Measurements from ENCODE around the gene SINHCAF. TPM values are rescaled to one million over a fixed set of nuclear protein-coding genes. Genes with fewer than 3 reads are reported as not detected.

The SINHCAF gene
- total RNA-seq, 1 experiment from 2014 or later, result 68.8 TPM

DNA sequence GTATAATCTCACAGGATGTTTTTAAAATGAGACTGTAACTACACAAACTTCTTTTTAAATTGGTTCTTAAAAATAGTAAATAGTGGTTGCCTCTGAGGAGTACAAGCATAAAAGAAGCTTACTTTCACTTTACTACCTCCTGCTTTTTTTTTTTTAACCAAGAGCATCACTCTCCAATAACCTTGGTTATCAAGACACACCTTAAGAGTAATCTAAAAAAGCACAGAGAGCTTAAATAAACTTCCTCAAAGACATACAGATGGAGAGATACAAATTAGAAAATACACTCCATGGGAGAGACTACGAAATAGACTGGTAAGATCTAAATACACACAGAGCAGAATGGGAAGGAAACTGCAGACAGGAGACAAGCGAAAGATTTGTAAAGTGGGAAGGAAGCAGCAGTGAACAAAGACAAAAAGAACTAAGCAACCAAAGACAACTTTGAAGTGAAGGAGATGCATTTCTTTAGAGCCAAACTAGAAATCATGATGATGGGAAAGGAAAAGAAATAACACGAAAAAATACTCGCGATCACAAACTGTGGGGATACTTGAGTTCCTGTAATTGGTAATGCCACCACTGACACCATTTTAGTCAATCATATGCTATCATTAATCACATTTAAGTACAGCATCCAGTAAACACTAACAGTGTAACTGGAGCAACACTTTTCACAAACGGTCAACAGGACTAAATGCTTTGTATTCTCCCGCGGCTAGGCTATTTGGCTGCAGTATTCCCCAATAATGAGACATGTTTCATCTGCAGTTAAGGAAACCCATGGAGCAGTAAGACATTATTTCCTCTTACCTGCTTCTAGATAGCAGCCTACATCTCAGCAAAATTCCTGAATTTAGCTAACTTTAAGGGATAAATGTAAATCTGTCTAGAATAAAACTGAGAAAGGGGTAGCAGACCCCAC lies 8.2 kb downstream of the SINHCAF start:
- peaks cover 61% of the 10 kb centered on the region for H3K4me1 ChIP-seq (ENCODE audit: control insufficient read depth, insufficient read depth, low read length)
- BruUV-seq (replicated peaks), result no TSS peak
- intact Hi-C loops (cut with micrococcal nuclease; ENCODE audit: unreplicated experiment) (no loop called here), in situ Hi-C loops (cut with HindIII; ENCODE audit: low pct_unique_long_range_greater_than_20kb, low sequenced_read_pairs) (no loop called here)
- no peaks in the 10 kb centered on the region for H3K27me3 ChIP-seq (ENCODE audit: control insufficient read depth, insufficient read depth, low read length)
- ATAC-seq (peak; percentile 62), DNase-seq (ENCODE audit: low read depth, low spot score) (no peak)
- ChIA-PET CTCF (no interaction called here), POLR2A (no interaction called here)
- peak overlapping the region; percentile 47 to 48 for H3K4me3 ChIP-seq (ENCODE audit: low read depth in 2 of 2, low read length in 2 of 2)
- H3K36me3 ChIP-seq (ENCODE audit: control insufficient read depth, insufficient read depth, low read length), result no peaks in the 10 kb centered on the region
- TF ChIP-seq SIN3A (IDR thresholded peaks at IDR 0.05; ENCODE audit: borderline replicate concordance, insufficient read depth, low read depth, low read length), result no peak
- TF ChIP-seq, protein P1, sequence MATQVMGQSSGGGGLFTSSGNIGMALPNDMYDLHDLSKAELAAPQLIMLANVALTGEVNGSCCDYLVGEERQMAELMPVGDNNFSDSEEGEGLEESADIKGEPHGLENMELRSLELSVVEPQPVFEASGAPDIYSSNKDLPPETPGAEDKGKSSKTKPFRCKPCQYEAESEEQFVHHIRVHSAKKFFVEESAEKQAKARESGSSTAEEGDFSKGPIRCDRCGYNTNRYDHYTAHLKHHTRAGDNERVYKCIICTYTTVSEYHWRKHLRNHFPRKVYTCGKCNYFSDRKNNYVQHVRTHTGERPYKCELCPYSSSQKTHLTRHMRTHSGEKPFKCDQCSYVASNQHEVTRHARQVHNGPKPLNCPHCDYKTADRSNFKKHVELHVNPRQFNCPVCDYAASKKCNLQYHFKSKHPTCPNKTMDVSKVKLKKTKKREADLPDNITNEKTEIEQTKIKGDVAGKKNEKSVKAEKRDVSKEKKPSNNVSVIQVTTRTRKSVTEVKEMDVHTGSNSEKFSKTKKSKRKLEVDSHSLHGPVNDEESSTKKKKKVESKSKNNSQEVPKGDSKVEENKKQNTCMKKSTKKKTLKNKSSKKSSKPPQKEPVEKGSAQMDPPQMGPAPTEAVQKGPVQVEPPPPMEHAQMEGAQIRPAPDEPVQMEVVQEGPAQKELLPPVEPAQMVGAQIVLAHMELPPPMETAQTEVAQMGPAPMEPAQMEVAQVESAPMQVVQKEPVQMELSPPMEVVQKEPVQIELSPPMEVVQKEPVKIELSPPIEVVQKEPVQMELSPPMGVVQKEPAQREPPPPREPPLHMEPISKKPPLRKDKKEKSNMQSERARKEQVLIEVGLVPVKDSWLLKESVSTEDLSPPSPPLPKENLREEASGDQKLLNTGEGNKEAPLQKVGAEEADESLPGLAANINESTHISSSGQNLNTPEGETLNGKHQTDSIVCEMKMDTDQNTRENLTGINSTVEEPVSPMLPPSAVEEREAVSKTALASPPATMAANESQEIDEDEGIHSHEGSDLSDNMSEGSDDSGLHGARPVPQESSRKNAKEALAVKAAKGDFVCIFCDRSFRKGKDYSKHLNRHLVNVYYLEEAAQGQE (IDR thresholded peaks at IDR 0.05; ENCODE audit: insufficient read depth in 1 of 2, low read depth in 2 of 2, low read length in 1 of 2), result 0 out of 4 replicates have a peak, but pooled peaks of 1 of the 2 experiments have one; percentile 2
- H3K9me3 ChIP-seq (ENCODE audit: control insufficient read depth, insufficient read depth, low read depth, low read length), result no peaks in the 10 kb centered on the region
- peak overlapping the region; percentile 83 for H3K27ac ChIP-seq (ENCODE audit: low read length)

DNA sequence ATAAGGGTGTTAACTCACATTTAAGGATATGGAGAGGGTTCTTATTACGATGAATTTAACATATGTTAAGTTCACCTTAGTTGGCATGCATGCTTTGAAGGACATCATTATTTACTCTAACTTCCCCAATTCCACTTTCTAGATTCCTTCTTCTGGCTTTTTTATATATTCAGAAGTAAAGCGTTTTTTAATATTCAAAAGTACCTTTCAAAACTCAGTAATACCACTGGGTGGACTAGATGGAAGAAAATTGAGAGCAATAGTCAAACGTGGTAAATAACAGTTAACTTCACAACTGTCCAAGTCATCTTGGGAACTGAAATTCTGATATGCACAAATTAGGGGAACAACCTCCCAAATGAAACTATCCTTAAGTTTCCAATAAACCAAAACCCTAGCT lies 9.1 kb downstream of the SINHCAF start:
- DNase-seq (ENCODE audit: low read depth, low spot score), result no peak
- intact Hi-C loops (cut with micrococcal nuclease; ENCODE audit: unreplicated experiment) (no loop called here), in situ Hi-C loops (cut with HindIII; ENCODE audit: low pct_unique_long_range_greater_than_20kb, low sequenced_read_pairs) (no loop called here)
- Histone ChIP-seq H3K9me3 (ENCODE audit: control insufficient read depth, insufficient read depth, low read depth, low read length) (no peaks in the 10 kb centered on the region), H3K4me3 (ENCODE audit: low read depth in 2 of 2, low read length in 2 of 2) (peak overlapping the region in 1 of 2 experiments; percentile 47; a peak in 3 of 4 replicates), H3K27ac (ENCODE audit: low read length) (peak overlapping the region; percentile 83), H3K27me3 (ENCODE audit: control insufficient read depth, insufficient read depth, low read length) (no peaks in the 10 kb centered on the region), H3K36me3 (ENCODE audit: control insufficient read depth, insufficient read depth, low read length) (no peaks in the 10 kb centered on the region), H3K4me1 (ENCODE audit: control insufficient read depth, insufficient read depth, low read length) (peaks cover 53% of the 10 kb centered on the region)
- no peak for ATAC-seq
- ChIA-PET CTCF (interaction anchor here (0.7 kb wide), 1 partner anchor 187 kb away, joined by 3 read pairs; no protein-coding TSS in a partner anchor), POLR2A (interaction anchor here (0.8 kb wide), 1 partner anchor 9 kb away, joined by 3 read pairs; the partner anchor contains the start of gene SINHCAF)
- no TSS peak for BruUV-seq (replicated peaks)
- TF ChIP-seq SIN3A (IDR thresholded peaks at IDR 0.05; ENCODE audit: borderline replicate concordance, insufficient read depth, low read depth, low read length) (no peak), POLR2AphosphoS5 (IDR thresholded peaks at IDR 0.05; ENCODE audit: low read depth, low read length) (no peak), CTCF (IDR thresholded peaks at IDR 0.05) (no peak), TCF7L2 (IDR thresholded peaks at IDR 0.05; ENCODE audit: low read depth, low read length) (no peak)
- TF ChIP-seq, protein P1 (IDR thresholded peaks at IDR 0.05; ENCODE audit: insufficient read depth in 1 of 2, low read depth in 2 of 2, low read length in 1 of 2), result no peak

All from Panc1 (cell line).